OCI-LY1 (cell line): ENCODE data around the gene VSIG8.

Experiments
- H2AFZ ChIP-seq: fragments of 200-600 bp; sonication (generic), shearing (Covaris generic); 2 replicates; pipeline ENCODE4 v1.6.0; 2014; ENCODE audit warnings: antibody characterized with exemption, mild to moderate bottlenecking, low read length
- H3F3A ChIP-seq: fragments of 200-600 bp; sonication (generic), shearing (Covaris generic); 2 replicates; pipeline ENCODE4 v1.6.0; 2014; ENCODE audit warnings: mild to moderate bottlenecking, antibody characterized with exemption, low read length, moderate library complexity; ENCODE audit not compliant: insufficient read depth
- H3K27ac ChIP-seq: fragments of 200-600 bp; sonication (generic); 2 replicates; pipeline ENCODE4 v1.5.1; 2014; ENCODE audit warnings: low read length, mixed run types, mild to moderate bottlenecking, low read depth; ENCODE audit not compliant: poor library complexity, severe bottlenecking
- H3K27me3 ChIP-seq: fragments of 200-600 bp; sonication (generic); 2 replicates; pipeline ENCODE4 v1.6.0; 2014; ENCODE audit warnings: antibody characterized with exemption, mild to moderate bottlenecking, low read length, moderate library complexity; ENCODE audit not compliant: insufficient read depth
- H3K36me3 ChIP-seq: fragments of 200-600 bp; sonication (generic); 2 replicates; pipeline ENCODE4 v1.6.1; 2014; ENCODE audit warnings: mild to moderate bottlenecking, antibody characterized with exemption, low read length, moderate library complexity, mixed read lengths; ENCODE audit not compliant: insufficient read depth
- H3K4me1 ChIP-seq: fragments of 200-600 bp; sonication (generic); 2 replicates; pipeline ENCODE4 v1.5.1; 2014; ENCODE audit warnings: mild to moderate bottlenecking, low read length, moderate library complexity; ENCODE audit not compliant: insufficient read depth, severe bottlenecking
- H3K4me2 ChIP-seq: fragments of 200-600 bp; sonication (generic), shearing (Covaris generic); 2 replicates; pipeline ENCODE4 v1.6.1; 2014; ENCODE audit warnings: low read length
- H3K4me3 ChIP-seq: fragments of 200-600 bp; sonication (generic); 2 replicates; pipeline ENCODE4 v1.5.1; 2014; ENCODE audit warnings: low read length, low read depth, mild to moderate bottlenecking, mixed read lengths; ENCODE audit not compliant: poor library complexity, severe bottlenecking
- H3K79me2 ChIP-seq: fragments of 200-600 bp; shearing (Covaris generic); 2 replicates; pipeline ENCODE4 v1.6.1; 2016; ENCODE audit warnings: mixed run types, low read length, mixed read lengths; ENCODE audit not compliant: insufficient read depth
- H3K9ac ChIP-seq: fragments of 200-600 bp; sonication (generic), shearing (Covaris generic); 2 replicates; pipeline ENCODE4 v1.6.1; 2014; ENCODE audit warnings: mild to moderate bottlenecking, low read length, mixed read lengths
- H3K9me2 ChIP-seq: fragments of 200-600 bp; sonication (generic), shearing (Covaris generic); 2 replicates; pipeline ENCODE4 v1.6.1; 2014; ENCODE audit warnings: low read depth, mild to moderate bottlenecking, low read length, mixed read lengths
- H3K9me3 ChIP-seq: fragments of 200-600 bp; shearing (Covaris generic); 2 replicates; pipeline ENCODE4 v1.6.1; 2014; ENCODE audit warnings: low read length, mixed read lengths
- H4K20me1 ChIP-seq: fragments of 200-600 bp; sonication (generic), shearing (Covaris generic); 2 replicates; pipeline ENCODE4 v1.6.0; 2016; ENCODE audit warnings: mild to moderate bottlenecking, low read length; ENCODE audit not compliant: insufficient read depth
- CTCF ChIP-seq: fragments of 200-600 bp; sonication (generic), shearing (Covaris generic); IDR thresholded peaks from 2 replicates; pipeline ENCODE4 v1.5.1; 2017; ENCODE audit warnings: mild to moderate bottlenecking, antibody characterized with exemption, low read length, moderate library complexity, mixed read lengths
- EZH2 ChIP-seq: fragments of 200-600 bp; sonication (generic), shearing (Covaris generic); IDR thresholded peaks from 2 replicates; pipeline ENCODE4 v1.8.0; 2017; ENCODE audit warnings: borderline replicate concordance, mixed run types, mild to moderate bottlenecking, antibody characterized with exemption, low read length, moderate library complexity, mixed read lengths

The VSIG8 gene

GRCh38 chr1:159827549-159827948 is 34.9 kb downstream of the VSIG8 start:
- TF ChIP-seq EZH2 (no peak), CTCF (no peak)
- no peaks in the 10 kb centered on the region for H3K4me1 ChIP-seq
- H3F3A ChIP-seq, result no peaks in the 10 kb centered on the region
- no peak overlapping the region for H3K27ac ChIP-seq
- H3K4me3 ChIP-seq, result no peak overlapping the region
- no peak overlapping the region for H3K4me2 ChIP-seq
- no peaks in the 10 kb centered on the region for H3K9me3 ChIP-seq
- H3K79me2 ChIP-seq, result no peaks in the 10 kb centered on the region
- no peaks in the 10 kb centered on the region for H3K36me3 ChIP-seq
- peaks cover 6% of the 10 kb centered on the region; the same call in 1 of the 2 replicates for H3K27me3 ChIP-seq
- no peak overlapping the region for H2AFZ ChIP-seq
- H3K9me2 ChIP-seq, result no peaks in the 10 kb centered on the region
- no peaks in the 10 kb centered on the region for H4K20me1 ChIP-seq
- H3K9ac ChIP-seq, result no peak overlapping the region

- TF ChIP-seq EZH2 (no peak), CTCF (no peak)
- H3K4me3 ChIP-seq, result no peak overlapping the region
- no peaks in the 10 kb centered on the region for H3F3A ChIP-seq
- no peaks in the 10 kb centered on the region for H3K9me3 ChIP-seq
- H3K27me3 ChIP-seq, result peaks cover 6% of the 10 kb centered on the region; the same call in 1 of the 2 replicates
- H3K4me2 ChIP-seq, result no peak overlapping the region
- no peaks in the 10 kb centered on the region for H3K9me2 ChIP-seq
- no peaks in the 10 kb centered on the region for H4K20me1 ChIP-seq
- H3K79me2 ChIP-seq, result no peaks in the 10 kb centered on the region
- no peak overlapping the region for H3K9ac ChIP-seq
- no peak overlapping the region for H2AFZ ChIP-seq
- H3K27ac ChIP-seq, result no peak overlapping the region
- no peaks in the 10 kb centered on the region for H3K4me1 ChIP-seq
- no peaks in the 10 kb centered on the region for H3K36me3 ChIP-seq
Measured at GRCh38 chr1:159827102-159827490, 35.4 kb downstream of the VSIG8 start.

- TF ChIP-seq EZH2 (no peak), CTCF (no peak)
- no peak within 1 kb of the TSS for H3K27ac ChIP-seq
- H3K4me3 ChIP-seq, result no peak within 1 kb of the TSS
- H2AFZ ChIP-seq, result no peak within 1 kb of the TSS
- H3K4me1 ChIP-seq, result no peaks in the 10 kb centered on the region
- H3K9me2 ChIP-seq, result no peaks in the 10 kb centered on the region
- H3K36me3 ChIP-seq, result no peaks in the 10 kb centered on the region
- peaks cover 6% of the 10 kb centered on the region; the same call in 1 of the 2 replicates for H3K27me3 ChIP-seq
- H3F3A ChIP-seq, result no peaks in the 10 kb centered on the region
- no peak within 1 kb of the TSS for H3K9ac ChIP-seq
- no peak within 1 kb of the TSS for H3K4me2 ChIP-seq
- H3K79me2 ChIP-seq, result no peaks in the 10 kb centered on the region
- no peaks in the 10 kb centered on the region for H3K9me3 ChIP-seq
- H4K20me1 ChIP-seq, result no peaks in the 10 kb centered on the region
Measured at GRCh38 chr1:159826441-159827101, 35.9 kb downstream of the VSIG8 start, which contains the start of gene SLAMF8. Gene SLAMF8, plus strand, starts transcription at chr1:159826873. Its CDS starts 26 bp downstream, at chr1:159826899.
